Peyer's patch (tissue), 4 donors: ENCODE data around the gene SPAG16.

Source experiments
- CTCF ChIP-seq, 6 experiments: fragments of 450-650 bp in 4 of 6; fragments of 200-600 bp in 2 of 6; sonication (generic) in 1 of 6; IDR thresholded peaks; one replicate each; pipeline ENCODE4 v1.5.1; 2017 to 2019; ENCODE audit warnings: antibody characterized with exemption in 6 of 6, mild to moderate bottlenecking in 3 of 6, moderate library complexity in 1 of 6
- POLR2A ChIP-seq, 2 donors: fragments of 450-650 bp; IDR thresholded peaks; one replicate each; pipeline ENCODE4 v1.5.1; 2017; ENCODE audit warnings: antibody characterized with exemption in 2 of 2, mild to moderate bottlenecking in 2 of 2, moderate library complexity in 2 of 2

GRCh38 chr2:214019229-214019972 is 735.1 kb downstream of the SPAG16 start:
- TF ChIP-seq CTCF (IDR thresholded peaks at IDR 0.05) (no peak), POLR2A (IDR thresholded peaks at IDR 0.05) (no peak)
